HepG2 (cell line): ENCODE measurements around the gene NPHP4. TPM values are rescaled to one million over a fixed set of nuclear protein-coding genes. Genes with fewer than 3 reads are reported as not detected.
A peak's percentile ranks its signal among the peaks of the same experiment; 100 is the strongest.

Experiments used
- ARNTL ChIP-seq: sonication (generic); formaldehyde crosslinking; IDR thresholded peaks from 2 replicates; pipeline ENCODE4 v1.4.0; 2020; ENCODE audit warnings: mild to moderate bottlenecking, missing genetic modification reagents
- KLF11 ChIP-seq: IDR thresholded peaks from 2 replicates; pipeline ENCODE4 v1.6.1; 2016; ENCODE audit warnings: missing compliant biosample characterization
- MTA3 ChIP-seq: sonication (generic); formaldehyde crosslinking; IDR thresholded peaks from 2 replicates; pipeline ENCODE4 v1.4.0; 2020; ENCODE audit warnings: missing genetic modification reagents
- PHF8 ChIP-seq: sonication (generic); formaldehyde crosslinking; IDR thresholded peaks from 2 replicates; pipeline ENCODE4 v1.5.0; 2020; ENCODE audit warnings: missing genetic modification reagents
- YEATS4 ChIP-seq: sonication (generic); formaldehyde crosslinking; IDR thresholded peaks from 2 replicates; pipeline ENCODE4 v1.4.0; 2020; ENCODE audit warnings: missing genetic modification reagents, borderline replicate concordance
- ZBTB38 ChIP-seq: sonication (generic); formaldehyde crosslinking; IDR thresholded peaks from 2 replicates; pipeline ENCODE4 v1.5.1; 2020; ENCODE audit warnings: mild to moderate bottlenecking, missing genetic modification reagents
- ZKSCAN5 ChIP-seq: sonication (generic); formaldehyde crosslinking; IDR thresholded peaks from 2 replicates; pipeline ENCODE4 v1.5.1; 2020; ENCODE audit warnings: mild to moderate bottlenecking, missing genetic modification reagents
- ZNF180 ChIP-seq: sonication (generic); formaldehyde crosslinking; IDR thresholded peaks from 2 replicates; pipeline ENCODE4 v1.4.0; 2020; ENCODE audit warnings: low read depth, missing genetic modification reagents, borderline replicate concordance
- ZNF234 ChIP-seq: sonication (generic); formaldehyde crosslinking; conservative IDR thresholded peaks from 2 replicates; pipeline ENCODE4 v1.5.1; 2020; ENCODE audit warnings: mild to moderate bottlenecking, missing genetic modification reagents
- ZNF3 ChIP-seq: IDR thresholded peaks from 2 replicates; pipeline ENCODE4 v1.7.0; 2017; ENCODE audit warnings: inconsistent platforms
- ZNF33B ChIP-seq: sonication (generic); formaldehyde crosslinking; IDR thresholded peaks from 2 replicates; pipeline ENCODE4 v1.5.1; 2020; ENCODE audit warnings: mild to moderate bottlenecking, missing genetic modification reagents
- ZNF484 ChIP-seq: sonication (generic); formaldehyde crosslinking; IDR thresholded peaks from 2 replicates; pipeline ENCODE4 v1.5.1; 2020; ENCODE audit warnings: mild to moderate bottlenecking, low read depth, missing genetic modification reagents, borderline replicate concordance
- ZNF501 ChIP-seq: sonication (generic); formaldehyde crosslinking; IDR thresholded peaks from 2 replicates; pipeline ENCODE4 v1.5.1; 2020; ENCODE audit warnings: mild to moderate bottlenecking, moderate library complexity, missing genetic modification reagents
- ZNF772 ChIP-seq: sonication (generic); formaldehyde crosslinking; IDR thresholded peaks from 2 replicates; pipeline ENCODE4 v1.5.0; 2020; ENCODE audit warnings: mild to moderate bottlenecking, missing genetic modification reagents
- polyA plus RNA-seq, 8 experiments: library from polyadenylated mRNA; depleted of rRNA in 3 of 8; stranded (reverse) in 7 of 8; unstranded in 1 of 8; fragments of >200 nt; fragmentation: Illumina TruSeq in 4 of 8; extraction: Trizol in 4 of 8; gene quantifications; 2 replicates each; pipeline versions ENCODE4 v1.2.1 to v1.2.3, GENCODE V29; 2011 to 2016; ENCODE audit warnings: low read depth in 4 of 8, missing spikeins in 1 of 8, mixed read lengths in 1 of 8; ENCODE audit not compliant: insufficient read depth in 1 of 8
- total RNA-seq, 5 experiments: library from RNA; depleted of rRNA; stranded (reverse); fragments of >200 nt; fragmentation: Illumina TruSeq; extraction: Trizol; gene quantifications; 2 replicates each; pipeline ENCODE4 v1.2.3, GENCODE V29; 2016; ENCODE audit warnings: low read depth in 1 of 5
- TF ChIP-seq, protein P1 (sequence below): sonication (generic); formaldehyde crosslinking; IDR thresholded peaks from 2 replicates; pipeline ENCODE4 v1.9.0; 2021; ENCODE audit warnings: missing genetic modification reagents, mild to moderate bottlenecking, borderline replicate concordance
- TF ChIP-seq, protein P2 (sequence below): sonication (generic); formaldehyde crosslinking; IDR thresholded peaks from 2 replicates; pipeline ENCODE4 v1.4.0; 2020; ENCODE audit warnings: low read depth, mild to moderate bottlenecking, missing genetic modification reagents
- TF ChIP-seq, protein P3 (sequence below): sonication (generic); formaldehyde crosslinking; IDR thresholded peaks from 2 replicates; pipeline ENCODE4 v1.5.0; 2020; ENCODE audit warnings: missing genetic modification reagents
- TF ChIP-seq, protein P4 (sequence below): sonication (generic); formaldehyde crosslinking; IDR thresholded peaks from 2 replicates; pipeline ENCODE4 v1.8.0; 2022; ENCODE audit warnings: missing genetic modification reagents, mild to moderate bottlenecking, moderate library complexity, borderline replicate concordance
- TF ChIP-seq, protein P5 (sequence below): sonication (generic); formaldehyde crosslinking; conservative IDR thresholded peaks from 2 replicates; pipeline ENCODE4 v1.4.0; 2020; ENCODE audit warnings: missing genetic modification reagents
- TF ChIP-seq, protein P6 (sequence below): IDR thresholded peaks from 2 replicates; pipeline ENCODE4 v1.6.1; 2016; ENCODE audit warnings: low read depth, control low read depth
- TF ChIP-seq, protein P7 (sequence below): sonication (generic); formaldehyde crosslinking; IDR thresholded peaks from 2 replicates; pipeline ENCODE4 v1.4.0; 2020; ENCODE audit warnings: mild to moderate bottlenecking, missing genetic modification reagents, borderline replicate concordance
- TF ChIP-seq, protein P8 (sequence below): IDR thresholded peaks from 2 replicates; pipeline ENCODE4 v1.6.1; 2012; ENCODE audit warnings: inconsistent platforms

Gene NPHP4
- total and polyA plus RNA-seq, 2 of the 13 experiments (the other 11 are each of a cell fraction or from before 2014, with no cell fraction given): 4.4 to 6.8 TPM

DNA sequence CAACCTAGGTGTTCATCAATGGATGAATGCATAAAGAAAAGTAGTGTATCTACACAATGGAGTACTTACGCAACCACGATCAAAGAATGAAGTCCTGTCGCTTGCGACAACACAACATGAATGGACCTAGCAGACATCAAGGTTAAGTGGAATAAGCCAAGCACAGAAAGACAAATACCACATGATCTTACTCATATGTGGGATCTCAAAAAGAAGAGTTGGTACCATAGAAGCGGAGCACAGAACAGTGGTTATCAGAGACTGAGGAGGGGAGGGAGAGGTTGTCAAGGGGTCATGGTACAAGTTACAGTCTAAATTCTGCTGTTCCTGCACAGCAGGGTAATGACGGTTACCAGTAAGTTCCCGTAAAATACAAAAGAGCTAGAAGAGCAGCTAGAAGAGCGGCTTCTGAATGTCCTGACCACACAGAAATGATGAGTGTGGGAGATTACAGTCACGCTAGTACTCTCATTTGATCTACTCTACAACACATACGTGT is 36.7 kb downstream of the NPHP4 start (continued):
- TF ChIP-seq, protein P1, sequence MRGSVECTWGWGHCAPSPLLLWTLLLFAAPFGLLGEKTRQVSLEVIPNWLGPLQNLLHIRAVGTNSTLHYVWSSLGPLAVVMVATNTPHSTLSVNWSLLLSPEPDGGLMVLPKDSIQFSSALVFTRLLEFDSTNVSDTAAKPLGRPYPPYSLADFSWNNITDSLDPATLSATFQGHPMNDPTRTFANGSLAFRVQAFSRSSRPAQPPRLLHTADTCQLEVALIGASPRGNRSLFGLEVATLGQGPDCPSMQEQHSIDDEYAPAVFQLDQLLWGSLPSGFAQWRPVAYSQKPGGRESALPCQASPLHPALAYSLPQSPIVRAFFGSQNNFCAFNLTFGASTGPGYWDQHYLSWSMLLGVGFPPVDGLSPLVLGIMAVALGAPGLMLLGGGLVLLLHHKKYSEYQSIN: no peak
- TF ChIP-seq PHF8 (CRISPR knock-in tag) (no peak), ZNF484 (CRISPR knock-in tag) (no peak), YEATS4 (no peak), ZNF234 (no peak), ZNF501 (CRISPR knock-in tag) (no peak), ZNF3 (CRISPR knock-in tag) (no peak), ZKSCAN5 (CRISPR knock-in tag) (no peak), KLF11 (0 out of 2 replicates have a peak, but pooled peaks have one; percentile 28), ZBTB38 (no peak; the same call in 1 of the 2 replicates), ZNF180 (no peak), ZNF33B (CRISPR knock-in tag) (no peak), ZNF772 (CRISPR knock-in tag) (no peak), MTA3 (CRISPR knock-in tag) (no peak), ARNTL (0 out of 2 replicates have a peak, but pooled peaks have one; percentile 32)
- TF ChIP-seq, protein P2, sequence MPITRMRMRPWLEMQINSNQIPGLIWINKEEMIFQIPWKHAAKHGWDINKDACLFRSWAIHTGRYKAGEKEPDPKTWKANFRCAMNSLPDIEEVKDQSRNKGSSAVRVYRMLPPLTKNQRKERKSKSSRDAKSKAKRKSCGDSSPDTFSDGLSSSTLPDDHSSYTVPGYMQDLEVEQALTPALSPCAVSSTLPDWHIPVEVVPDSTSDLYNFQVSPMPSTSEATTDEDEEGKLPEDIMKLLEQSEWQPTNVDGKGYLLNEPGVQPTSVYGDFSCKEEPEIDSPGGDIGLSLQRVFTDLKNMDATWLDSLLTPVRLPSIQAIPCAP (CRISPR knock-in tag): no peak
- TF ChIP-seq, protein P3, sequence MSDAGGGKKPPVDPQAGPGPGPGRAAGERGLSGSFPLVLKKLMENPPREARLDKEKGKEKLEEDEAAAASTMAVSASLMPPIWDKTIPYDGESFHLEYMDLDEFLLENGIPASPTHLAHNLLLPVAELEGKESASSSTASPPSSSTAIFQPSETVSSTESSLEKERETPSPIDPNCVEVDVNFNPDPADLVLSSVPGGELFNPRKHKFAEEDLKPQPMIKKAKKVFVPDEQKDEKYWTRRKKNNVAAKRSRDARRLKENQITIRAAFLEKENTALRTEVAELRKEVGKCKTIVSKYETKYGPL: no peak
- TF ChIP-seq, protein P4, sequence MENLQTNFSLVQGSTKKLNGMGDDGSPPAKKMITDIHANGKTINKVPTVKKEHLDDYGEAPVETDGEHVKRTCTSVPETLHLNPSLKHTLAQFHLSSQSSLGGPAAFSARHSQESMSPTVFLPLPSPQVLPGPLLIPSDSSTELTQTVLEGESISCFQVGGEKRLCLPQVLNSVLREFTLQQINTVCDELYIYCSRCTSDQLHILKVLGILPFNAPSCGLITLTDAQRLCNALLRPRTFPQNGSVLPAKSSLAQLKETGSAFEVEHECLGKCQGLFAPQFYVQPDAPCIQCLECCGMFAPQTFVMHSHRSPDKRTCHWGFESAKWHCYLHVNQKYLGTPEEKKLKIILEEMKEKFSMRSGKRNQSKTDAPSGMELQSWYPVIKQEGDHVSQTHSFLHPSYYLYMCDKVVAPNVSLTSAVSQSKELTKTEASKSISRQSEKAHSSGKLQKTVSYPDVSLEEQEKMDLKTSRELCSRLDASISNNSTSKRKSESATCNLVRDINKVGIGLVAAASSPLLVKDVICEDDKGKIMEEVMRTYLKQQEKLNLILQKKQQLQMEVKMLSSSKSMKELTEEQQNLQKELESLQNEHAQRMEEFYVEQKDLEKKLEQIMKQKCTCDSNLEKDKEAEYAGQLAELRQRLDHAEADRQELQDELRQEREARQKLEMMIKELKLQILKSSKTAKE (CRISPR knock-in tag): peak; percentile 80
- TF ChIP-seq, protein P5, sequence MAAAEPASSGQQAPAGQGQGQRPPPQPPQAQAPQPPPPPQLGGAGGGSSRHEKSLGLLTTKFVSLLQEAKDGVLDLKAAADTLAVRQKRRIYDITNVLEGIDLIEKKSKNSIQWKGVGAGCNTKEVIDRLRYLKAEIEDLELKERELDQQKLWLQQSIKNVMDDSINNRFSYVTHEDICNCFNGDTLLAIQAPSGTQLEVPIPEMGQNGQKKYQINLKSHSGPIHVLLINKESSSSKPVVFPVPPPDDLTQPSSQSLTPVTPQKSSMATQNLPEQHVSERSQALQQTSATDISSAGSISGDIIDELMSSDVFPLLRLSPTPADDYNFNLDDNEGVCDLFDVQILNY: no peak
- TF ChIP-seq, protein P6, sequence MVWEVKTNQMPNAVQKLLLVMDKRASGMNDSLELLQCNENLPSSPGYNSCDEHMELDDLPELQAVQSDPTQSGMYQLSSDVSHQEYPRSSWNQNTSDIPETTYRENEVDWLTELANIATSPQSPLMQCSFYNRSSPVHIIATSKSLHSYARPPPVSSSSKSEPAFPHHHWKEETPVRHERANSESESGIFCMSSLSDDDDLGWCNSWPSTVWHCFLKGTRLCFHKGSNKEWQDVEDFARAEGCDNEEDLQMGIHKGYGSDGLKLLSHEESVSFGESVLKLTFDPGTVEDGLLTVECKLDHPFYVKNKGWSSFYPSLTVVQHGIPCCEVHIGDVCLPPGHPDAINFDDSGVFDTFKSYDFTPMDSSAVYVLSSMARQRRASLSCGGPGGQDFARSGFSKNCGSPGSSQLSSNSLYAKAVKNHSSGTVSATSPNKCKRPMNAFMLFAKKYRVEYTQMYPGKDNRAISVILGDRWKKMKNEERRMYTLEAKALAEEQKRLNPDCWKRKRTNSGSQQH (CRISPR knock-in tag): 0 out of 2 replicates have a peak, but pooled peaks have one; percentile 43
- TF ChIP-seq, protein P7, sequence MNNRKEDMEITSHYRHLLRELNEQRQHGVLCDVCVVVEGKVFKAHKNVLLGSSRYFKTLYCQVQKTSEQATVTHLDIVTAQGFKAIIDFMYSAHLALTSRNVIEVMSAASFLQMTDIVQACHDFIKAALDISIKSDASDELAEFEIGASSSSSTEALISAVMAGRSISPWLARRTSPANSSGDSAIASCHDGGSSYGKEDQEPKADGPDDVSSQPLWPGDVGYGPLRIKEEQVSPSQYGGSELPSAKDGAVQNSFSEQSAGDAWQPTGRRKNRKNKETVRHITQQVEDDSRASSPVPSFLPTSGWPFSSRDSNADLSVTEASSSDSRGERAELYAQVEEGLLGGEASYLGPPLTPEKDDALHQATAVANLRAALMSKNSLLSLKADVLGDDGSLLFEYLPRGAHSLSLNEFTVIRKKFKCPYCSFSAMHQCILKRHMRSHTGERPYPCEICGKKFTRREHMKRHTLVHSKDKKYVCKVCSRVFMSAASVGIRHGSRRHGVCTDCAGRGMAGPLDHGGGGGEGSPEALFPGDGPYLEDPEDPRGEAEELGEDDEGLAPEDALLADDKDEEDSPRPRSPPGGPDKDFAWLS (CRISPR knock-in tag): no peak
- TF ChIP-seq, protein P8, sequence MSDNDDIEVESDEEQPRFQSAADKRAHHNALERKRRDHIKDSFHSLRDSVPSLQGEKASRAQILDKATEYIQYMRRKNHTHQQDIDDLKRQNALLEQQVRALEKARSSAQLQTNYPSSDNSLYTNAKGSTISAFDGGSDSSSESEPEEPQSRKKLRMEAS: no peak
